NCI-H128 (cell line): Measurements from ENCODE around the gene AKR7A3.
"Not testable (repeated sequence)": the region's sequence is repeated elsewhere in the genome, so short reads cannot be mapped to it uniquely, and the experiment has no call there.

ENCODE experiments used
- DNase-seq: peaks from one replicate; lab custom pipeline; 2025; ENCODE audit not compliant: unreplicated experiment; lab: John Stamatoyannopoulos, UW

The AKR7A3 gene

DNA sequence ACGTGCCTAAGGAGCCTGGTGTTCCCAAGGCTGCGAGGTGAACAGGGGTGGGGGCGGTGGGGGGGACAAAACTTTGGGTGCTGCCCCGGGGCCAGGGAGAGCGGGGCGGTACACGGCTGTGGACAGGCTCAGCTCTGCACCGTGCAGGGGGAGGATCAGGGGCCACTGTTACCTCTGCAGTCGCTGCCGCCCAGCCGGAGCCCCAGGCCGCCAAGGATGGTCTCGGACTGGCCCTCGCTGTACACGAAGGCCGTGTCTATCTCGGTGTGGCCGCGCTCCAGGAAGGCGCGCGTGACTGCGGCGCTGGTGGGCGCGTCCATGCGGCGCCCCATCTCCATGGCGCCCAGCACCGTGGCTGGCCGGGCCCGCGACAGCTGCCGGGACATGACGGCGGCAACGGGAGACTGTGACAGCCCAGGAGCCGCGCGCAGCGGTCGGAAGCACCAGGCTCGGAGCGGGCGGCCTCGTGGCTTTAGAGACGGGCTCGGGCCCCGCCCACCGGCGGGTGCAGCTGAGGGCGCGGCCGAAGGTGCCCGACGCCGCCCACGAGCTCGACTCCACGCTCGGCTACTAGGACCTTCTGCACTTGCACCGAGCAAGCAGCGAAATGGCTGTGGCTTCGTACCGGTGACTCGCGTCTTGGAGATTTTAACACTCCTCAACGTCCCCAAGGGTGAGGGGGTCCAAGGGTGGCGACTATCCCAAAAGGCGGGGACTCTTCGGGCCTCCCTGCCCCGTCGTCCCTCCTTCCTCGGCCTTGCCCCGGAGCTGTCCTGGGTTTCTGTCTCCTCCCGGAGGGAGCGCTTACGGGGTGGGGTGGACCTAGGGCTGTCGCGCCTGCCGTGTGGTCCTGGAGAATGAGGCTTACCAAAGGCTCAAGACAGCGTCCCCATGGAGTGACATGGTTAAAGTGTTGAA lies at the start of gene AKR7A3:
TSS of gene AKR7A3 (minus strand) at position 447 of the 918 bp plus-strand sequence. CDS start at position 386, 61 bp downstream.
- not testable (repeated sequence) for DNase-seq

DNA sequence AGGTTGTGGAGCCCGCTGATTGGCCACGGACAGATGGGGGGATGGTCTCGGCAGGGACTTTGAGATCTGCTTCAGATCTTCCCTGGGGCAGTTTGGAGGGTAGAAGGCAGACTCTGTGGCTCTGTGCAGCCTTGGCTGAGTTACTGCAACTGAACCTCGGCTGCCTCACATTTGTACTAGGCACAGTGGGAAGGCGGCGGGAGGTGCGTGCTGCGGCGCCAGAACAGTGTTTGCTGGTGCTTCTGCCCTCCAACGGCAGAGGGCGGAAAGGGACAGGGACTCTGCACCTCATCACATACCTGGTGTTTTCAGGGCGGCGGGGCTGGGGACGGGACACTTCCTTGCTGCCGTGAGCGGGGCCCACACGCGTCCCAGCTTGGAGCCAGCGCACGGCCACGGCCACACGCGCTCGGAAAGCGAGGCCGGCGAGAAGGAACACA lies 49.8 kb upstream of the AKR7A3 start:
- DNase-seq: no peak

DNA sequence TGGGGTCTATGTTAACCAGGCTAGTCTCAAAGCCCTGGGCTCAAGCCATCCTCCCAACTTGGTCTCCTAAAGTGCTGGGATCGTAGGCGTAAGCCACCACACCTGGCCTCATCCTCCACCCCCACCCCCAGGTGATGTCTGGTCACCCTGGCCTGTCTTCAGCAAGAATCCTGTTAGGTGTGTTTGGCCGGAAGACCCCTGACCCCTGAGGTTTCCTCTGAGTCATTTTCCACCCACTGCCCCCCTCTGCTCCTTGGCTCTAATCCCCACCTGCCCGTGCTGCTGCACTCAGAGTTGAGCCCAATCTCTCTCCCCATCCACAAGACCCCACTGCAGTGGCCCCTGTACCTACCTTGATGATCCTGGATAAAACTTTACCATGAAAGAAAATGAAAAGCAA lies 48.7 kb upstream of the AKR7A3 start:
- DNase-seq: no peak

DNA sequence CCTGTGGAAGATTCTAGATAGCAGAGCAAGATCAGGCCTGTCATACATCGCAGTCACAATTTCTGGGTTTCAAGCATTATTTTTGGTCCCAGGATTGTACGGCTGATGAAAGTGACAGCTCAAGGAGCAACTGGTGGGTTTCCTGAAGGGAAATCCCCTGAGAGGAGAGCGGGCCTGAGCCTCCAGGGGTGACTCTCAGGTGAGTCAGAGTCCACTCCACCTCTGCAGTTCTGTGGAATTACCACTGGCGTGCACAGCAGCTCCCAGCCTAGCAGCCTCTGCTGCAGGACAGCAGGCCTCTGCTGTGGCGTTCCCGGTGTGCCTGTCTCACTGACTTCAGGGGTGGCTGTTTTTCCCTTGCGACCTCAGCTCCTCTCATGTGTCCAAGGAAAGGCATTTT lies 48.0 kb upstream of the AKR7A3 start:
- DNase-seq: no peak

DNA sequence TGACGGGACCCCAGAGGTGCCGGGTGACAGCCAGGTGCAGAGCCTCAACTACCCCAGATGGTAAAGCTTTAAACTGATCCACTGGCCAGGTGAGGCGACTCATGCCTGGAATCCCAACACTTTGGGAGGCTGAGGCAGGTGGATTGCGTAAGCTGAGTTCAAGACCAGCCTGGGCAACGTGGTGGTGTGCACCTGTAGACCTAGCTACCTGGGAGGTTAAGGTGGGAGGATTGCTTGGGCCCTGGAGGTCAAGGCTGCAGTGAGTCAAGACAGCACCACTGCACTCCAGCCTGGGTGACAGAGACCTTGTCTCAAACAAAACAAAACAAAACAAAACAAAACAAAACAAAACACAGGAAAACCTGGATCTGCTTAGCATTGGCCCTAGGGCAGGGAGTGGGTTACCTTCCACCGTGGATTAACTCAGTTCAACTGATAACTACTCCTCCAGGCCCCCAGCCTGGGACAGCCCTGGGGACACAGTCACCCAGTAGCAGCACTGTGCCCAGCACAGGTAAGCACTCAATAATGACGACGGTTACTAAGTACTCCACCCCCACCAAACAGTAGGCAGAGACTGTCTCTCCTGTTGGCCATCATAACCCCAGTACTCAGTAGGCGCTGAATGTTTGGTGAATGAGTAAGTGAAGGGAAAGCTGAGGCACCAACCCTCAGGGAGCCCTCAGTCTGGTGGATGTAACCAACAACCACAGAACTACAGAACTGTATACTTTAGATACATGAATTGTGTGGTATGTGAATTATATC lies 45.2 kb upstream of the AKR7A3 start:
- DNase-seq: no peak

DNA sequence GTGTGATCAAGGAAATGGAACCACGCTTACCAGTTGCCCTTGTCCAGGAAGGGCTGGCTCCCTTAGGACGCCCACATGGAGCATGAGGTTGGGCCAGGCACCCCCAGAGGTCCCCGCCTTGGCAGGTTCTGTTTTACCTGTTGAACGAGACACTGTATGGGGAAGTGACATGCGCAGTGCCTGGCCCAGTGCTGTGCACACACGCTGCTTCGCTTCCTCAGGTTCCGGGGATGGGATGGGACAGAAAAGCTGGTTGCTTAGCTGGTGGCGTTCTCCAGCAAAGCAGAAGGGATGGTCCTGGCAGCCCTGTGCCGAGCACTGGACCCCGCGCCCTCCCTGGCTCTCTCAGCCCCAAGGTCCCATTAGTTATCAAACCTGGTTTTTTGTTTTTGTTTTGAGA lies 44.3 kb upstream of the AKR7A3 start:
- DNase-seq: no peak

DNA sequence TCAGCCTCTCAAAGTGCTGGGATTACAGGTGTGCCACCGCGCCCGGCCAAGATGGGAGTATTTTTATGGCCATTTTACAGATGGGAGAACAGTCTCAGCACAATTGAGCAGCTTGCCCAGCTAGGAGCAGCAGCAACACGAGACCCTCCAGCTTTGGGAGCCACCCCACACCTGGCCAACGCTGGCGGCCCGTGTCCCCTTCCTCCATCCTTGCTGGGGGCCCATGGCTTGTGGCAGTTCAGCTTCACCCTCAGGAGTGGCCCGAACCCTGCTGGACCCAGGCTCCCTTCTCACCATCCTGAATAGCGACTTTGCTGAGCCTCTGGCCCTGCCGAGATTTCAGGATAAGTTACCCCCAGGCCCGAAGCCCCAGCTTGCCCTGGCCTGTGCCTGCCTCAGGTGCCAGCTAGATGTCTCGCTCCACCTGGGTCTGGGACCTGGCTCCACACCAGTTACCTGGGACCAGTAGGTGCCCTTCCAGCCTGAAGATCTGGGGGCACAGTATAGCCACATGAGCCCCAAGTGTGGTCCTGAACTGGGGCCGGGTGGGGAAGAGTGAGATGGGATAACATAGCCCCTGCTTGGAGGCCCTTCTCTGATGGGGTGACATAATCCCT lies 42.8 kb upstream of the AKR7A3 start:
- DNase-seq: no peak

DNA sequence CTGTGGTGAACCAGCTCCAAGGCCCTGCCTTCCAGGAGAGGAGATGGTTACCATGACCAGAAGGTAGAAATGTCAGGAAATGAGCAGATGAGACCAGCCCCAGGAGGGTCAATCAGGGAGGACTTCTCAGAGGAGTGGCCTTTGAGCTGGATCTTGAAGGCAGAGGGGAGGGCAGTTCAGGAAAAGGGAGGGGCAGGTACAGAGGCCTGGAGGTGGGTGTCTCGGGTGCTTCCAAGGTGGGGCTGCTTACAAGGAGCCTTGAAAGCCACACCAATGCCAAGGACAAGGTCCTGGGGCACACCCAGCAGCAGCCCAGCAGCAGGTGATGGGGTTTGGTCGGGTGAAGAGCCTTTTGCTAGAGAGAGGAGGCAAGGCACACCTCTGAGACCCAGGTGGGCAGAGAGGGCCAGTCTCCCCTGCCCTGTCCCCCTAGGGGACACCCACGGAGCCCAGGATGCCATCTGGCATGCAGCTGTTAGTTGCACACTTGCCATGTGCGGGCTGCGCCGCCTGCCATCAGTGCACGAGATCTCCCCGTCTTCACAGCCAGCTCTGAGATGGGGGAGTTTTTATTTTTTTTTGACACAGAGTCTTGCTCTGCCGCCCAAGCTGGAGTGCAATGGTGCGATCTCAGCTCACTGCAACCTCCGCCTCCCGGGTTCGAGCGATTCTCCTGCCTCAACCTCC lies 42.0 kb upstream of the AKR7A3 start:
- no peak for DNase-seq

DNA sequence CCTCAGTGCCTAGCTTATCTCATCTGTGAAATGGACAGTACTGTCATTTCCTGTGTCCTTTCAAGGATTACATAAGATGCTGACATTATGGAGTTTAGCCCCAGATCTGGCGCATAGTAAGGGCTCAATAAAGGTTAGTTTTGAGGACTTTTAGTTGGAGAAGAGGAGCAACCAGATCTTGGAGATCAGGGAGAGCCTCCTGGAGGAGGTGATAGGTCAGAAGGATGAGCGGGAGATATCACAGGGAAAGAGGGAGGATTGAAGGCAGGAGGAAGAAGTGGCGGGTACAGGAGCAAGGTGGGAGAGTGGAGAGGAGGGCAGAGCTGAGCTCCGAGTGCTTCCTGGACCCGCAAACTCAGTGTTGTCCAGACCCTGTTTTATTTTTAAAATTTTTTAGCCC lies 41.0 kb upstream of the AKR7A3 start:
- DNase-seq: no peak

DNA sequence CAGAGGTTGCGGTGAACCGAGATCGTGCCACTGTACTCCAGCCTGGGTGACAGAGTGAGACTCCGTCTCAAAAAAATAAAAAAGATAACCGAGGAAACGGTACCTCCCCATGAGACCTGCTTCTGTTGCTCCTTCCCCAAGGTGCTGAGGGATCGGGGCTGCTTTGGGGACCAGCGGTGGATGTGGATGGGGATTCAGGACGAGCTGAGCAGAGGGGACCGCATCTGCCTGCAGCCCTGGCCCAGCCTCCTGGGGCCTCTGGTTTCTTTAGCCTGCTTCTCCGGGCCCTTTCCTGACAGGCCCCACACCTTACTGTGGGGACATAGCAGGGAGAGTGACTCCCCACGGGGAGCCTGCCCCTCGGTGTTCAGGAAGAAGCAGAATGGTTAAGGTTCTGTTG lies 40.6 kb upstream of the AKR7A3 start:
- DNase-seq: no peak

DNA sequence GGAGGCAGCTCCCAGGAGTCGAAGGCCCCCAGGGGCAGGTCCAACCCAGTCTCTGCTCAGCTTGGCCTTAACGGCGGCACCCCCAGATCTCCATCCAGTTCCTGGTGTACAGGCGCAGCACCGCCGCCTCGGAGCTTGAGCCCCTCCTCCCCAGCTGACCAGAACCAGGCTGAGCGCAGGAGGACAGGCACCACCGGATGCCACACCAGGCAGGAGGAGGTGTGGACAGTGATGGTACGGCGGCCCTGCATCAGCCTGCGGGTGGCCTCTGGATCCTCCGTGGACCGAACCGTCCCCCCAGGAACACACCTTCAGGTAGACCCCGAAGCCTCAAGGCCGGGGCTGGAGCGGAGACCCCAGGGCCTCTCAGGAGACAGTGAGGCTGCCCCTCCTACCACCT lies 39.9 kb upstream of the AKR7A3 start:
- DNase-seq: no peak

DNA sequence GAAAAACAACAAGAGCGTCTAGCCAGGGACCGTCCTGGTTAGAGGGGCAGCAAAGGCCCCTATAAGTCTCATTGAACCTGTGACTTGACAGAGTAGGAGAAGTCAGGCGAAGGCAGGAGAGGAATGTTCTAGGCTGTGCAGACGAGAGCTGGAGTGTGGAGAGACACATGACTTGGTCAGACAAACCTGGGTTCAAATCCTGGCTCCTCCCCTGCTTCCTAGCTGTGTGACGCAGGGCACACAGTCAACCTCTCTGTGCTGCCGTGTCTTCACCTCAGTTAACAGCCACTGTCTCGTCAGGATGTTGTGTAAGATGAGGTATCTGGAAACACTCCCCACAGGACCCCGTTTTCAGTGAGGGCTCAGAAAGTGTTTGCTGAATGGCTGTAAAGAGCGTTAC lies 39.2 kb upstream of the AKR7A3 start:
- no peak for DNase-seq

DNA sequence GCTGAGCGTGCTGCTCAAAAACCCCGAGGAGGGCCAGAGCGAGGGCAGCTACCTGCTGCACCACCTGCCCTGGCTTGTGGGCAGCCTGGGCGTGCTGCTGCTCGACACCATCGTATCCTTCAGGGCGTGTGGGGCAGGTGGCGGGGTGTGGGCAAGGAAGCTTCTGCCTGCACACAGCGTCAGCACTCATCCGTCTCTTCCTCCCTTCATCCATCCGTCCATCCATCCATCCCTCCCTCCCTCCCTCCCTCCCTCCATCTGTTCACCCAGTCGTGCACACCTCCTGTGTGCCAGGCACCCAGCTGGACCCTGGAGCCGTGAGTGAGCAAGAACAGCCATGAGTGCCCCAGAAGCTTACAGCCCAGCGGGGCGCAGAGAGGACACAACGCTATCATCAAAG lies 38.7 kb upstream of the AKR7A3 start:
- DNase-seq: no peak

DNA sequence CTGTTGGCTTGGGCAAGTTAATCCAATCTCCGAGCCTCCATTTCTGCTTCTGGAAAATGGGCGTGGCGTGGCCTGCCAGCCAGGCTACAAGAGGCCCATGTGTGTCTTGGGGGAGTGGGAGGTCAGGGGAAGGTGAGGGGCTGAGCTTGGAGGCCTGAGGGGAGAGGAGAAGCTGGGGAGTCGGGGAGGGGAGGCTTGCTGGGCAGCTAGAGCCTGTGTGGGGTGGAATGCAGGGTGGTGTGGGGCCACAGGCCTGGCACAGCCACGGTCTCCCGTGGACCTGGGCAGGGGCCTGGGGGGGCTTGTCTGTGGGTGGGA lies 38.1 kb upstream of the AKR7A3 start:
- DNase-seq: no peak

DNA sequence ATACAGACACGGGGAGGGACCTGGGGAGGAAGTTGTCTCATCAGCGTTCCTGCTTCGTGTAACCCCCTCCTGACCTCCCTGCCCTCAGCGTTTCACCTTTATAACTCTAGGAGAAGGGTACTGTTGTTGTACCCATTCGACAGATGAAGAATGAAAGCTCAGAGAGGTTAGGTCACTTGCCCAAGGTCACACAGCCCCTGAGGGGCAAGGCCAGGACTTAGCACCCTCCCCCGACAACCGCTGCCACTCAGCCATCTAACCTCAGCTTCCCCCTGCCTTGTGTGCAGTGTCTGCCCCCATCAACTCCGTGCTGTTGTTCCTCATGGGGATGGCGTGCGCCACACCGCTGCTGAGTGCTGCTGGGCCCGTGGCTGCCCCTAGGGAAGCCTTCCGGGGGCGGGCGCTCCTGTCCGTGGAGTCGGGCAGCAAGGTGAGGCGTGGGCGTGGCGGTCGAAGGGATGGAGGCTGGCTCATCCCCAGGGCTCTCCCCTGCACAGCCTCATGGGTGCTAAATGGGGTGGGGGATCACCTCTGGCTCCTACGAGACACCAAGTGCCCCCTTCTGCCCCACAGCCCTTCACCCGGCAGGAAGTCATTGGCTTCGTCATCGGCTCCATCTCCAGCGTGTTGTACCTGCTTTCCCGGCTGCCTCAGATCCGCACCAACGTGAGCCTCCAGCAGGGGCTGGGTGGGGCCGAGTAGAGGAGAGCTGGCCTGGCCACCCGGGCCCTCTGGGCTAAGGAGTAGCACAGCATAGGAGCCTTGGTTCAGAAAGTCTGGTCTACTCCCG lies 37.6 kb upstream of the AKR7A3 start:
- DNase-seq: no peak

DNA sequence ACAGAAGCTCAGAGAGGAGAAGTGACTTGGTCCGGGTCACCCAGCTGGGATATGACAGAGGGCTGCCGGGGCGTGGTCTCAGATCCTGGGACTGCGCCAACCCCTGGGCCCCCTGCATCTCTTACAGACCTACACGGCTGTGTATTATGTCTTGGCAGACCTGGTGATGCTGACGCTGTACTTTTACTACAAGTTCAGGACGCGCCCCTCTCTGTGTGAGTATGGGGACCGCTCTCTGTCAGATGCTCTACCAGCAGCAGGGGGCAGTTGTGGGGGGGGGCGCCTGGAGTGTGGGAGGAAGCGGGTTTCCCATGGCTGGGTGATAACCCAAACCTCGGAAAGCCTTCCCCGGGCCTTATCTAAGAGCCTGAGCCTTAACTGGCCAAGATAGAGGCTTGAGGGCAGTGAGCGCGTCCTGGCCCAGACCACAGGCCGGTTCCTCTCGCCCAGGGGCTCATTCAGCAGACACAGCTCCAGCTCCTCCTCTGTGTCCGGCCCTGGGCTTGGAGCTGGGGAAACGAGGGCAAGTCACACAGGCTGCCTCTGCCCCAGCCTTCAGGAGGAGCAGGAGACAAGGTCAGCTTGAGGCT lies 36.9 kb upstream of the AKR7A3 start:
- DNase-seq: no peak

DNA sequence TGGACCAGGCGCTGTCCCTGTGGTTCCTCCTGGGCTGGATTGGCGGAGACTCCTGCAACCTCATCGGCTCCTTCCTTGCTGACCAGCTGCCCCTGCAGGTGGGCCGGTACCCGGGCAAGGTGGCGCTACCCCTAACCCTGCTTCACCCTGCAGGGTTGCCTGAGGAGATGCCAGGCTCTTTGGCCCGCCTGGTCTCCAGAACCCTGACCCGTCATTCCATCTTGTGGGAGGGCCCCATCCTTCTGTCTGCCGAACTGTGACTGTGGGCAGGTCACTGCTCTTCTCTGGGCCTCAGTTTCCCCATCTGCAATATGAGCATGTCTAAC lies 36.1 kb upstream of the AKR7A3 start:
- no peak for DNase-seq

DNA sequence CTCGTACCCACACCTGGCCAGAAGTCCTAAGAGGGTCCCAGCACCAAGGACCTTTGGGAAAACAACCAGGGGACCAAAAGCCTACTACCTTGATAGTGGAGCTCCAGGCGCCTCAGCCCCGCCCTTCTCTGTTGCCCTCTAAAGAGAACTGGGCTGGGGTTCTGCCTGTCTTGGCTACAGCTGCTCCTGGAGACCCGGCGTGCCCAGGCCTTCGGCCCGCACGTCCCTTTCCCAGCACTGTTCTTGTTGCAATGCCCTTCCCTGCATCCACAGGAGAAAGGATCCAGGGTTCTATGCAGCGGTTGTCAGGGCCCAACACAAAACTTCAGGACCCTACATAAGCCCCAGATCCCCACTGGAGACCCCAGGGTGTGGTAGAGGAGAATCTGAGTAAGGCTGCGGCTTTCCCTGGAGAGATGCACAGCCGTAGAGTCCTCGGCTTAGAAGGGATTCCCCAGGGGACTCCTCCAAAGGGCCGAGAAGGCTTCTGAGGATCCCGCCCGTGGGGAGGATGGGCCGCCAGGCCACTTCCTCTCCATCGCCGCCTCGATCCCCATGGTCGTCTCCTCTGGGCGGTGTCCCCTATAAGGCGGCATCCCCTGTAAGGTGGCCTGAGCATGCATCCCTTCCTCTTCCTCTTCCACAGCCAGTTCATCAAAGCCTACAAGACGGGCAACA lies 35.6 kb upstream of the AKR7A3 start:
- no peak for DNase-seq

DNA sequence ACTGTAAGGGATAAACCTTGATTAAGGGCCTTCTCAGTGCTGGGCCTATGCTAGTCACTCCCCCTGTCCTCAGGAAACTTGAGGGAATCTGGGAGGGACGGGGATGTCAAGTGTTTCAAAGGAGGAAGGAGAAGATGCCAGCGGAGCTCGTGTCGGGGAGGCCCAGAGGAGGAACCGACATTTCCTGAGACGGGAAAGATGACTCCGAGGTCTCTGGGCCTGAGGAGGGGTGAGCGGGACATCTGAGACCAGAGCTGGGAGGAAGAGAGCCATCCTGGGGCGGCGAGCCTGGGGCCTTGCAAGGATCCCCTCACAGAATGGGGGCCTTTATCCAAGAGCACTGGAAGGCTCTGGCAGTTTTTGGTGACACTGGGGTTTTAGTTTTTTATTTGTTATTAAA lies 33.9 kb upstream of the AKR7A3 start:
- no peak for DNase-seq

DNA sequence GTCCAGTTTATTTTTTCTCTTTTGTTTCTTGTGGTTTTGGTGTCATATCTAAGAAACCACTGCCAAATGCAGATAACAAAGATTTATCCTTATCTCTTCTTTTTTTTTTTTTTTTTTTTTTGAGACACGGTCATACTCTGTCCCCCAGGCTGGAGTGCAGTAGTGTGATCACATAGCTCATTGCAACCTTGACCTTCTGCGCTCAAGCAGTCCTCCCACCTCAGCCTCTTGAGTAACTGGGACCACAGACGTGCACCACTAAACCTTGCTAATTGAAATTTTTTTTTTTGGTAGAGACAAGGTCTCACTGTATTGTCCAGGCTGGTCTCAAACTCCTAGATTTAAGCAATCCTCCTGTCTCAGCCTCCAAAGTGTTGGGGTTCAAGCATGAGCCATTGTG lies 32.5 kb upstream of the AKR7A3 start:
- no peak for DNase-seq
